Testis (tissue), 2 donors: ENCODE data around the gene EIF4B.

Experiments
- POLR2A ChIP-seq: fragments of 450-650 bp; IDR thresholded peaks from one replicate; pipeline ENCODE4 v1.6.1; 2017; ENCODE audit warnings: antibody characterized with exemption, mild to moderate bottlenecking, moderate library complexity
- TF ChIP-seq, protein P1 (sequence below), 3 experiments: fragments of 450-650 bp in 2 of 3; fragments of 200-600 bp in 1 of 3; sonication (generic) in 1 of 3; IDR thresholded peaks; one replicate each; pipeline ENCODE4 v1.5.1; 2016 to 2019; ENCODE audit warnings: antibody characterized with exemption in 3 of 3, mild to moderate bottlenecking in 2 of 3, moderate library complexity in 1 of 3

- TF ChIP-seq POLR2A, result no peak
- TF ChIP-seq, protein P1, sequence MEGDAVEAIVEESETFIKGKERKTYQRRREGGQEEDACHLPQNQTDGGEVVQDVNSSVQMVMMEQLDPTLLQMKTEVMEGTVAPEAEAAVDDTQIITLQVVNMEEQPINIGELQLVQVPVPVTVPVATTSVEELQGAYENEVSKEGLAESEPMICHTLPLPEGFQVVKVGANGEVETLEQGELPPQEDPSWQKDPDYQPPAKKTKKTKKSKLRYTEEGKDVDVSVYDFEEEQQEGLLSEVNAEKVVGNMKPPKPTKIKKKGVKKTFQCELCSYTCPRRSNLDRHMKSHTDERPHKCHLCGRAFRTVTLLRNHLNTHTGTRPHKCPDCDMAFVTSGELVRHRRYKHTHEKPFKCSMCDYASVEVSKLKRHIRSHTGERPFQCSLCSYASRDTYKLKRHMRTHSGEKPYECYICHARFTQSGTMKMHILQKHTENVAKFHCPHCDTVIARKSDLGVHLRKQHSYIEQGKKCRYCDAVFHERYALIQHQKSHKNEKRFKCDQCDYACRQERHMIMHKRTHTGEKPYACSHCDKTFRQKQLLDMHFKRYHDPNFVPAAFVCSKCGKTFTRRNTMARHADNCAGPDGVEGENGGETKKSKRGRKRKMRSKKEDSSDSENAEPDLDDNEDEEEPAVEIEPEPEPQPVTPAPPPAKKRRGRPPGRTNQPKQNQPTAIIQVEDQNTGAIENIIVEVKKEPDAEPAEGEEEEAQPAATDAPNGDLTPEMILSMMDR (IDR thresholded peaks at IDR 0.05), result no peak
Observed at GRCh38 chr12:53061404-53062010, 55.3 kb downstream of the EIF4B start.
